KMS-11 (cell line): ENCODE results near the gene TRIM22.
A peak's percentile ranks its signal among the peaks of the same experiment; 100 is the strongest.
"Not testable (repeated sequence)": the region's sequence is repeated elsewhere in the genome, so short reads cannot be mapped to it uniquely, and the experiment has no call there.

ENCODE experiments used
- H2AFZ ChIP-seq: fragments of 200-600 bp; sonication (generic); 2 replicates; pipeline ENCODE4 v1.6.1; 2016; ENCODE audit warnings: antibody characterized with exemption, mixed run types, low read depth
- H3K27ac ChIP-seq: fragments of 200-600 bp; sonication (generic); 2 replicates; pipeline ENCODE4 v1.6.1; 2016; ENCODE audit warnings: mild to moderate bottlenecking, mixed run types
- H3K27me3 ChIP-seq: fragments of 200-600 bp; sonication (generic); 2 replicates; pipeline ENCODE4 v1.6.1; 2017; ENCODE audit warnings: mild to moderate bottlenecking, low read depth, mixed run types, moderate library complexity; ENCODE audit not compliant: insufficient read depth
- H3K36me3 ChIP-seq: fragments of 200-600 bp; sonication (generic); 2 replicates; pipeline ENCODE4 v1.6.1; 2017; ENCODE audit warnings: mild to moderate bottlenecking, mixed run types; ENCODE audit not compliant: insufficient read depth
- H3K4me1 ChIP-seq: fragments of 200-600 bp; sonication (generic); 2 replicates; pipeline ENCODE4 v1.6.1; 2016; ENCODE audit warnings: mild to moderate bottlenecking, low read depth, mixed run types; ENCODE audit not compliant: poor library complexity, severe bottlenecking
- H3K4me2 ChIP-seq: fragments of 200-600 bp; sonication (generic); 2 replicates; pipeline ENCODE4 v1.7.0; 2016; ENCODE audit warnings: mild to moderate bottlenecking, mixed run types
- H3K4me3 ChIP-seq: fragments of 200-600 bp; sonication (generic); IDR thresholded peaks from 2 replicates; pipeline ENCODE4 v1.6.1; 2017; ENCODE audit warnings: low read depth, low read length, mixed read lengths; ENCODE audit not compliant: insufficient read depth
- H3K79me2 ChIP-seq: fragments of 200-600 bp; sonication (generic); 2 replicates; pipeline ENCODE4 v1.6.1; 2016; ENCODE audit warnings: low read depth, mixed run types; ENCODE audit not compliant: insufficient read depth
- H3K9ac ChIP-seq: fragments of 200-600 bp; sonication (generic); 2 replicates; pipeline ENCODE4 v1.6.1; 2016; ENCODE audit warnings: mild to moderate bottlenecking, mixed run types
- H4K20me1 ChIP-seq: fragments of 200-600 bp; sonication (generic); 2 replicates; pipeline ENCODE4 v1.6.1; 2016; ENCODE audit warnings: mild to moderate bottlenecking, mixed run types; ENCODE audit not compliant: insufficient read depth
- CTCF ChIP-seq: fragments of 200-600 bp; sonication (generic); conservative IDR thresholded peaks from 2 replicates; pipeline ENCODE4 v1.6.1; 2017; ENCODE audit warnings: low read depth, mild to moderate bottlenecking, antibody characterized with exemption, low read length, moderate library complexity, mixed read lengths

TRIM22 gene

GRCh38 chr11:5679811-5680210 lies 9.8 kb upstream of the TRIM22 start:
- Histone ChIP-seq H3K79me2 (no peaks in the 10 kb centered on the region), H3K27me3 (no peaks in the 10 kb centered on the region), H3K4me3 (no peak overlapping the region), H3K4me1 (no peaks in the 10 kb centered on the region), H3K9ac (no peak overlapping the region), H4K20me1 (no peaks in the 10 kb centered on the region), H2AFZ (no peak overlapping the region), H3K4me2 (no peak overlapping the region), H3K36me3 (no peaks in the 10 kb centered on the region), H3K27ac (no peak overlapping the region)
- TF ChIP-seq CTCF: no peak

- H3K79me2 ChIP-seq, H3K4me2 ChIP-seq, H3K27me3 ChIP-seq, H3K27ac ChIP-seq, H2AFZ ChIP-seq, H3K4me1 ChIP-seq, H3K36me3 ChIP-seq, H3K4me3 ChIP-seq, H4K20me1 ChIP-seq, H3K9ac ChIP-seq: not testable (repeated sequence)
Observed at GRCh38 chr11:5682890-5683441, 6.6 kb upstream of the TRIM22 start.

DNA sequence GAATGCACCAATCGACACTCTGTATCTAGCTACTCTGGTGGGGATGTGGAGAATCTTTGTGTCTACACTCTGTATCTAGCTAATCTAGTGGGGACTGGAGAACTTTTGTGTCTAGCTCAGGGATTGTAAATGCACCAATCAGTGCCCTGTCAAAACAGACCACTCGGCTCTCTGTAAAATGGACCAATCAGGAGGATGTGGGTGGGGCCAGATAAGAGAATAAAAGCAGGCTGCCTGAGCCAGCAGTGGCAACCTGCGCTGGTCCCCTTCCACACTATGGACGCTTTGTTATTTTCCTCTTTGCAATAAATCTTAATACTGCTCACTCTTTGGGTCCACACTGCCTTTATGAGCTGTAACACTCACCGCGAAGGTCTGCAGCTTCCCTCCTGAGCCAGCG lies 6.0 kb upstream of the TRIM22 start:
- H3K79me2 ChIP-seq, H3K27me3 ChIP-seq, H3K4me3 ChIP-seq, H2AFZ ChIP-seq, H3K36me3 ChIP-seq, H3K4me1 ChIP-seq, H4K20me1 ChIP-seq, H3K4me2 ChIP-seq, H3K9ac ChIP-seq, H3K27ac ChIP-seq: not testable (repeated sequence)

DNA sequence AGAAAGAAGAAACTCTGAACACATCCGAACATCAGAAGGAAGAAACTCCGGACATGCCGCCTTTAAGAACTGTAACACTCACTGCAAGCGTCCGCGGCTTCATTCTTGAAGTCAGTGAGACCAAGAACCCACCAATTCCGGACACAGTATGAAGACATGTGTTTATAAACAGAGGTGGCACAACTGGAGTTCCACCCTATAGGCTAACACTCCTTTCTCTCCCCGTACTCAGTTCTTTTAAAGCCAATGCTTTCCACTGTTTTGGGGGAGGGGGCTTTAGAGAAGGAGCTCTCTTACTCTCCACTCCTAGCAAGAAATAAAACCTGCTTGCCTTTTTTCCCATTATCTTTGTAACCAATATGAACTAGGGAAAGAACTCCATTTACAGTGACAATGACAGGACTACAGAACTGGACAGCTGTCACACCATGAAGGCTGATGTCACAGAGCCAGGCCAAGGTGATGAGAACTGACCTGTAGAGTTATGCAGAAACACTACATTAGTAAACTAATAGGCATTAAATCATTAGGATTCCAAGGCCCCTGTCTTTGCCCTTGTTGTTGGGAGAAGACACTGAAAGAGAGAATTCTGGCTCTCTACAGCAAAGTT lies 5.4 kb upstream of the TRIM22 start:
- Histone ChIP-seq H3K27ac (peak overlapping the region; percentile 77; the same call in 1 of the 2 replicates), H4K20me1 (no peaks in the 10 kb centered on the region), H3K36me3 (no peaks in the 10 kb centered on the region), H3K79me2 (no peaks in the 10 kb centered on the region), H3K4me3 (no peak overlapping the region), H2AFZ (peak overlapping the region; percentile 51; the same call in 1 of the 2 replicates), H3K4me2 (peak overlapping the region; percentile 33; the same call in 1 of the 2 replicates), H3K27me3 (no peaks in the 10 kb centered on the region), H3K9ac (peak overlapping the region; percentile 77; the same call in 1 of the 2 replicates), H3K4me1 (peaks cover 5% of the 10 kb centered on the region)
- no peak for TF ChIP-seq CTCF

DNA sequence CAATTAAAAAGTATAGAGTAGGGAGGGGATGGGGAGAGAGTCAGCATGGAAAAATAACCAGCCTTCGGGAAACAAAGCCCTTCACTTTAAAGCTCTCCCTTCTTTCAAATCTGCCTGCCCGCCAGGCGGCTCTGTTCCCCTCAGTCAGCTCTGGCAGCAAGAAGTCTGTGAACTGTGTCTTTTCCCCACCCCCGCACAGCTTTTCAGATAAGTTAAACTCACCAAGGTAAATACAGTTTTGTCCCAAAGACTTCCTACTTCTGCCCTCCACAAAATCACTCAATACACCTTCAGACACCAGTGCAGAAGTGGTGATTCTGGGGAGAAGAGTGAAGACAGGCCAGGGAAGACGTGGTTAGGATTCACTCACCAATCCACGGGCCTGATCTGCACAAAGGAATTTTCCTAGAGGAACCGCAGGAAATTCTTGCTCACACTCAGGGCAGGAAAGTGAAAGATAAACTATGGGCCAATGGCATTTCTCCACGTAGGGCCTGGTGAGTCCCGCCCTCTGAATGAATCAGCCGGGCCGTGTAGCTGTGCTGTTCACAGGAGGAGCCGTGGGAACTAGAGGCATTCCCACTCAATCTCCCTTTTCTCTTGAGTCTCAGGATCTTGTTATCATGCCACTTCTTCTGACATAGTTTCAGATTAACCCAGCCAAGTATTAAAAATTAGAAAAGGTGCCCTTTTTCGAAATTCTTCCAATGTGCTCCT lies 4.8 kb upstream of the TRIM22 start, which contains the start of gene TRIM5:
Gene TRIM5, minus strand, starts transcription at position 429 of the 717 bp plus-strand sequence. CDS start 4,897 bp downstream, outside the sequence.
- H3K27me3 ChIP-seq: no peaks in the 10 kb centered on the region
- H3K4me2 ChIP-seq: peak within 1 kb of the TSS; percentile 33; the same call in 1 of the 2 replicates
- no peak for TF ChIP-seq CTCF
- H2AFZ ChIP-seq: peak within 1 kb of the TSS; percentile 51
- no peak within 1 kb of the TSS for H3K4me3 ChIP-seq
- H4K20me1 ChIP-seq: no peaks in the 10 kb centered on the region
- no peaks in the 10 kb centered on the region for H3K36me3 ChIP-seq
- H3K9ac ChIP-seq: peak within 1 kb of the TSS; percentile 77
- H3K27ac ChIP-seq: peak within 1 kb of the TSS; percentile 77
- H3K4me1 ChIP-seq: peaks cover 11% of the 10 kb centered on the region
- no peaks in the 10 kb centered on the region for H3K79me2 ChIP-seq
